Gastrocnemius medialis (tissue), 4 donors: ENCODE measurements around the gene MAGEA8.

Experiments
- POLR2A ChIP-seq, 2 donors: fragments of 450-650 bp; IDR thresholded peaks; one replicate each; pipeline ENCODE4 v1.6.1; 2017; ENCODE audit warnings: antibody characterized with exemption in 2 of 2, mild to moderate bottlenecking in 2 of 2, moderate library complexity in 2 of 2
- TF ChIP-seq, protein P1 (sequence below), 5 experiments: fragments of 450-650 bp in 3 of 5; fragments of 200-600 bp in 2 of 5; sonication (generic) in 2 of 5; IDR thresholded peaks in 4 of 5; conservative IDR thresholded peaks in 1 of 5; 1 replicate in 4 of 5; 2 replicates in 1 of 5; pipeline ENCODE4 v1.5.1; 2016 to 2019; ENCODE audit warnings: antibody characterized with exemption in 5 of 5, mild to moderate bottlenecking in 3 of 5, moderate library complexity in 3 of 5

DNA sequence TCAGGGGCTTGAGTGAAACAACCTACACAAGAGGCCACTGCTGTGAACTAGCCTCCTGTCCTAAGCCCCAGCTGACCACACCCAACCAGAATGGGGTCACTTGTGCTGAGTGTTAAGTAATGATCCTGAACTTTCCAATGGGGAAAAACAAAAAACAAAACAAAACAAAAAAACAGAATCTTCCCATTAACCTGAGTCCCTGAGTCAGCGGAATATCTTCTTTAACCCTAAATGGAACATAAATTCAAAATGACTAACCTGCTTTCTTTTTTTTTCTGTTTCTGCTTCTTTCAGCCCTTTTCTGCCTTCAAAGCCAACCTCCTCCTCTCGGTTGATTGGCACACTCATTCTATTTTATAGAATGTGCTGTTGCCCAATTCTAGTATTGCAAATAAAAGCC, 31.2 kb upstream of the MAGEA8 start:
- TF ChIP-seq, protein P1, sequence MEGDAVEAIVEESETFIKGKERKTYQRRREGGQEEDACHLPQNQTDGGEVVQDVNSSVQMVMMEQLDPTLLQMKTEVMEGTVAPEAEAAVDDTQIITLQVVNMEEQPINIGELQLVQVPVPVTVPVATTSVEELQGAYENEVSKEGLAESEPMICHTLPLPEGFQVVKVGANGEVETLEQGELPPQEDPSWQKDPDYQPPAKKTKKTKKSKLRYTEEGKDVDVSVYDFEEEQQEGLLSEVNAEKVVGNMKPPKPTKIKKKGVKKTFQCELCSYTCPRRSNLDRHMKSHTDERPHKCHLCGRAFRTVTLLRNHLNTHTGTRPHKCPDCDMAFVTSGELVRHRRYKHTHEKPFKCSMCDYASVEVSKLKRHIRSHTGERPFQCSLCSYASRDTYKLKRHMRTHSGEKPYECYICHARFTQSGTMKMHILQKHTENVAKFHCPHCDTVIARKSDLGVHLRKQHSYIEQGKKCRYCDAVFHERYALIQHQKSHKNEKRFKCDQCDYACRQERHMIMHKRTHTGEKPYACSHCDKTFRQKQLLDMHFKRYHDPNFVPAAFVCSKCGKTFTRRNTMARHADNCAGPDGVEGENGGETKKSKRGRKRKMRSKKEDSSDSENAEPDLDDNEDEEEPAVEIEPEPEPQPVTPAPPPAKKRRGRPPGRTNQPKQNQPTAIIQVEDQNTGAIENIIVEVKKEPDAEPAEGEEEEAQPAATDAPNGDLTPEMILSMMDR (IDR thresholded peaks at IDR 0.05 in 4 of 5, conservative IDR thresholded peaks at IDR 0.05 in 1 of 5): no peak
- TF ChIP-seq POLR2A (IDR thresholded peaks at IDR 0.05): no peak
